Measurements from ENCODE around the gene CXCL5. TPM values are rescaled to one million over a fixed set of nuclear protein-coding genes. Genes with fewer than 3 reads are reported as not detected.

Gene CXCL5
- total RNA-seq, 1 donor from 2014 or later, result not detected

GRCh38 chr4:73979407-73979957 lies 19.0 kb downstream of the CXCL5 start:
- intact Hi-C loops (cut with DNase I), result no loop called here
- Histone ChIP-seq H3K36me3 (no peaks in the 10 kb centered on the region), H3K9me3 (peaks cover 0 to 11% of the 10 kb centered on the region in 2 donors), H3K27ac (no peak overlapping the region), H3K4me1 (no peaks in the 10 kb centered on the region), H3K27me3 (no peaks in the 10 kb centered on the region), H3K4me3 (no peak overlapping the region)
- TF ChIP-seq, protein P1, sequence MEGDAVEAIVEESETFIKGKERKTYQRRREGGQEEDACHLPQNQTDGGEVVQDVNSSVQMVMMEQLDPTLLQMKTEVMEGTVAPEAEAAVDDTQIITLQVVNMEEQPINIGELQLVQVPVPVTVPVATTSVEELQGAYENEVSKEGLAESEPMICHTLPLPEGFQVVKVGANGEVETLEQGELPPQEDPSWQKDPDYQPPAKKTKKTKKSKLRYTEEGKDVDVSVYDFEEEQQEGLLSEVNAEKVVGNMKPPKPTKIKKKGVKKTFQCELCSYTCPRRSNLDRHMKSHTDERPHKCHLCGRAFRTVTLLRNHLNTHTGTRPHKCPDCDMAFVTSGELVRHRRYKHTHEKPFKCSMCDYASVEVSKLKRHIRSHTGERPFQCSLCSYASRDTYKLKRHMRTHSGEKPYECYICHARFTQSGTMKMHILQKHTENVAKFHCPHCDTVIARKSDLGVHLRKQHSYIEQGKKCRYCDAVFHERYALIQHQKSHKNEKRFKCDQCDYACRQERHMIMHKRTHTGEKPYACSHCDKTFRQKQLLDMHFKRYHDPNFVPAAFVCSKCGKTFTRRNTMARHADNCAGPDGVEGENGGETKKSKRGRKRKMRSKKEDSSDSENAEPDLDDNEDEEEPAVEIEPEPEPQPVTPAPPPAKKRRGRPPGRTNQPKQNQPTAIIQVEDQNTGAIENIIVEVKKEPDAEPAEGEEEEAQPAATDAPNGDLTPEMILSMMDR (IDR thresholded peaks at IDR 0.05), result no peak
- no peak for DNase-seq (ENCODE audit: low spot score in 2 of 2)

- Histone ChIP-seq H3K9me3 (peaks cover 0 to 11% of the 10 kb centered on the region in 2 donors), H3K27me3 (no peaks in the 10 kb centered on the region), H3K27ac (no peak overlapping the region), H3K4me3 (no peak overlapping the region), H3K4me1 (no peaks in the 10 kb centered on the region), H3K36me3 (no peaks in the 10 kb centered on the region)
- TF ChIP-seq, protein P1 (IDR thresholded peaks at IDR 0.05), result no peak
- intact Hi-C loops (cut with DNase I), result no loop called here
- DNase-seq (ENCODE audit: low spot score in 2 of 2), result no peak
Observed at GRCh38 chr4:73978886-73979285, 19.6 kb downstream of the CXCL5 start.

GRCh38 chr4:73976716-73977115 lies 21.8 kb downstream of the CXCL5 start:
- H3K36me3 ChIP-seq, result no peaks in the 10 kb centered on the region
- H3K27ac ChIP-seq, result no peak overlapping the region
- intact Hi-C loops (cut with DNase I), result no loop called here
- no peaks in the 10 kb centered on the region for H3K4me1 ChIP-seq
- H3K4me3 ChIP-seq, result no peak overlapping the region
- TF ChIP-seq, protein P1 (IDR thresholded peaks at IDR 0.05), result no peak
- H3K27me3 ChIP-seq, result no peaks in the 10 kb centered on the region
- H3K9me3 ChIP-seq, result peaks cover 0 to 14% of the 10 kb centered on the region in 2 donors
- no peak for DNase-seq (ENCODE audit: low spot score in 2 of 2)

- Histone ChIP-seq H3K4me1 (no peaks in the 10 kb centered on the region), H3K27ac (no peak overlapping the region), H3K4me3 (no peak overlapping the region), H3K36me3 (no peaks in the 10 kb centered on the region), H3K9me3 (peaks cover 0 to 19% of the 10 kb centered on the region in 2 donors), H3K27me3 (no peaks in the 10 kb centered on the region)
- intact Hi-C loops (cut with DNase I), result no loop called here
- no peak for DNase-seq (ENCODE audit: low spot score in 2 of 2)
- TF ChIP-seq, protein P1 (IDR thresholded peaks at IDR 0.05), result no peak
Observed at GRCh38 chr4:73976217-73976616, 22.3 kb downstream of the CXCL5 start.

DNA sequence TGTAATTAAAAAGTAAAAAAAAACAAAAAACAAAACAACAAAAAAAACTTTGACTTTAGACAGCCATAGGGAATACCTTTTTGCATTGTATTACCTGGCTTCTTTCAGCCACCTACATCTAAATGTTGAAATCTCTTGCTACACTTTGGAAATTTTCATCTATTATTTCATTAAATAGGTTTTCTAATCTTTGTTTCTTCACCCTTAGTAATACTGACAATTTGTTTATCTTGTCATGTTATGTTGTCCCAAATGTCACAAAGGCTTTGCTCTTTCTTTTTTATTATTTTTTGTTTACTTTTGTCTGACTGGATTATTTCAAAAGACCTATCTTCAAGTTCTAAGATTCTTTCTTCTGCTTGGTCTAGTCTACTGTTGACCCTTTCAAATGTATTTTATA lies 24.1 kb downstream of the CXCL5 start:
- Histone ChIP-seq H3K36me3 (no peaks in the 10 kb centered on the region), H3K4me3 (no peak overlapping the region), H3K4me1 (no peaks in the 10 kb centered on the region), H3K27me3 (no peaks in the 10 kb centered on the region), H3K27ac (no peak overlapping the region), H3K9me3 (peaks cover 0 to 30% of the 10 kb centered on the region in 2 donors)
- intact Hi-C loops (cut with DNase I), result no loop called here
- TF ChIP-seq, protein P1 (IDR thresholded peaks at IDR 0.05), result no peak
- no peak for DNase-seq (ENCODE audit: low spot score in 2 of 2)

GRCh38 chr4:73970945-73971344 lies 27.5 kb downstream of the CXCL5 start:
- Histone ChIP-seq H3K27me3 (no peaks in the 10 kb centered on the region), H3K4me1 (no peaks in the 10 kb centered on the region), H3K9me3 (peaks cover 0 to 30% of the 10 kb centered on the region in 2 donors), H3K27ac (no peak overlapping the region), H3K36me3 (no peaks in the 10 kb centered on the region), H3K4me3 (no peak overlapping the region)
- no peak for DNase-seq (ENCODE audit: low spot score in 2 of 2)
- TF ChIP-seq, protein P1 (IDR thresholded peaks at IDR 0.05), result no peak
- intact Hi-C loops (cut with DNase I), result no loop called here

Measured in ascending aorta (tissue), 2 donors.